K562 (cell line): Measurements from ENCODE around the gene B3GAT1. TPM values are rescaled to one million over a fixed set of nuclear protein-coding genes. Genes with fewer than 3 reads are reported as not detected.

ENCODE experiments used
- ATAC-seq: fragments of 200-7000 bp; cut with Tn5 transposase; 3 replicates; pipeline ENCODE4 v1.9.1; 2020; ENCODE audit warnings: moderate library complexity
- BruUV-seq: library from RNA; stranded (reverse); fragments of 400-500 nt; replicated peaks from 2 replicates; lab custom pipeline; 2021; lab: Mats Ljungman, UMichigan
- CTCF ChIA-PET: fragments of 300-600 bp; formaldehyde crosslinking; extraction: SDS; loops from one replicate; lab custom pipeline; 2021; ENCODE audit warnings: low intra/inter-chr PET ratio; lab: Yijun Ruan, JAX
- POLR2A ChIA-PET: fragments of 300-600, 350-650 bp; sonication (Branson Sonifier 250); formaldehyde crosslinking; extraction: SDS; loops from one replicate; lab custom pipeline; 2021; ENCODE audit warnings: antibody characterized with exemption, inconsistent platforms; lab: Yijun Ruan, JAX
- DNase-seq, 4 experiments: peaks; one replicate each; pipeline versions ENCODE4 v3.0.0 to v3.0.0-alpha.2; 2011 to 2018; ENCODE audit warnings: low spot score in 3 of 4, mixed read lengths in 3 of 4; ENCODE audit errors: extremely low read depth in 1 of 4
- FAIRE-seq: peaks from 2 replicates; lab custom pipeline; 2011; peaks lifted over from hg19 to GRCh38; lab: Jason Lieb, UNC
- H2AFZ ChIP-seq: 2 replicates; pipeline ENCODE4 v1.6.0; 2011; ENCODE audit warnings: low read depth, low read length, control low read depth, inconsistent platforms
- H3K27ac ChIP-seq: fragments of 200-600 bp; 3 replicates; pipeline ENCODE4 v1.8.0; 2011; ENCODE audit warnings: low read depth, mild to moderate bottlenecking, control low read depth, inconsistent platforms, low read length, moderate library complexity, mixed read lengths; ENCODE audit errors: extremely low read depth
- H3K27me3 ChIP-seq, 2 experiments: fragments of 300-600 bp in 1 of 2; 2 replicates in 1 of 2; 3 replicates in 1 of 2; pipeline versions ENCODE4 v1.6.0 to v1.8.0; 2011; ENCODE audit warnings: inconsistent platforms in 2 of 2, low read length in 2 of 2, mild to moderate bottlenecking in 1 of 2, mixed read lengths in 1 of 2, moderate library complexity in 1 of 2; ENCODE audit not compliant: control insufficient read depth in 2 of 2, insufficient read depth in 2 of 2
- H3K36me3 ChIP-seq: fragments of 300-600 bp; 3 replicates; pipeline ENCODE4 v1.8.0; 2011; ENCODE audit warnings: mild to moderate bottlenecking, low read length, inconsistent platforms; ENCODE audit not compliant: control insufficient read depth, insufficient read depth
- H3K4me1 ChIP-seq, 2 experiments: fragments of 200-600 bp in 1 of 2; replicated peaks in 1 of 2; 2 replicates in 1 of 2; 3 replicates in 1 of 2; pipeline versions ENCODE4 v1.5.1 to v1.8.0; 2011; ENCODE audit warnings: inconsistent platforms in 2 of 2, low read length in 2 of 2, mild to moderate bottlenecking in 1 of 2, mixed read lengths in 1 of 2, moderate library complexity in 1 of 2; ENCODE audit not compliant: control insufficient read depth in 2 of 2, insufficient read depth in 2 of 2
- H3K4me2 ChIP-seq: 2 replicates; pipeline ENCODE4 v1.6.1; 2011; ENCODE audit warnings: low read length, control low read depth, inconsistent platforms, mixed read lengths; ENCODE audit not compliant: insufficient read depth
- H3K4me3 ChIP-seq: fragments of 200-600 bp; sonication (generic), shearing (Covaris generic); 2 replicates; pipeline ENCODE4 v1.5.1; 2016; ENCODE audit warnings: control low read depth, inconsistent platforms
- H3K79me2 ChIP-seq: fragments of 200-600 bp; 3 replicates; pipeline ENCODE4 v1.8.0; 2011; ENCODE audit warnings: low read length, inconsistent platforms; ENCODE audit not compliant: control insufficient read depth, insufficient read depth
- H3K9ac ChIP-seq, 2 experiments: 2 replicates each; pipeline versions ENCODE4 v1.6.0 to v1.6.1; 2011; ENCODE audit warnings: low read depth in 2 of 2, low read length in 2 of 2, control low read depth in 1 of 2, inconsistent platforms in 1 of 2, mild to moderate bottlenecking in 1 of 2, mixed read lengths in 1 of 2; ENCODE audit not compliant: insufficient read depth in 1 of 2
- H3K9me1 ChIP-seq: one replicate; pipeline ENCODE4 v1.6.0; 2011; ENCODE audit warnings: inconsistent platforms, mild to moderate bottlenecking, low read length, moderate library complexity; ENCODE audit not compliant: control insufficient read depth, insufficient read depth
- H3K9me3 ChIP-seq: replicated peaks from 2 replicates; pipeline ENCODE4 v1.5.1; 2011; ENCODE audit warnings: low read depth, low read length, inconsistent platforms; ENCODE audit not compliant: control insufficient read depth, insufficient read depth
- H4K20me1 ChIP-seq: replicated peaks from 2 replicates; pipeline ENCODE4 v1.6.1; 2011; ENCODE audit warnings: low read length, inconsistent platforms, mixed read lengths; ENCODE audit not compliant: control insufficient read depth, insufficient read depth
- ARNT ChIP-seq, 2 experiments: fragments of 450-650 bp; IDR thresholded peaks; 2 replicates each; pipeline ENCODE4 v1.6.1; 2016; ENCODE audit warnings: mild to moderate bottlenecking in 1 of 2
- BHLHE40 ChIP-seq: IDR thresholded peaks from 2 replicates; pipeline ENCODE4 v1.6.1; 2011; ENCODE audit warnings: low read length, improper control_type of control experiment
- ETS1 ChIP-seq: conservative IDR thresholded peaks from 2 replicates; pipeline ENCODE4 v1.6.1; 2011; ENCODE audit warnings: low read depth, mild to moderate bottlenecking, low read length; ENCODE audit not compliant: control insufficient read depth
- HDGF ChIP-seq: fragments of 450-650 bp; IDR thresholded peaks from 2 replicates; pipeline ENCODE4 v1.6.1; 2016
- JUNB ChIP-seq: fragments of 450-650 bp; formaldehyde crosslinking; conservative IDR thresholded peaks from 2 replicates; pipeline ENCODE4 v1.4.0; 2020; ENCODE audit warnings: mild to moderate bottlenecking
- NFRKB ChIP-seq: fragments of 450-650 bp; IDR thresholded peaks from 2 replicates; pipeline ENCODE4 v1.6.1; 2016; ENCODE audit warnings: low read depth
- ZKSCAN1 ChIP-seq: fragments of 150-350 bp; IDR thresholded peaks from 2 replicates; pipeline ENCODE4 v1.6.1; 2016; ENCODE audit warnings: low read depth, low read length
- ZNF280B ChIP-seq: fragments of 250-450 bp; sonication (Bioruptor Pico); IDR thresholded peaks from 2 replicates; pipeline ENCODE4 v1.5.1; 2021; ENCODE audit warnings: mild to moderate bottlenecking
- ZNF639 ChIP-seq, 2 experiments: fragments of 200-800 bp in 1 of 2; sonication (Bioruptor generic) in 1 of 2; sonication (generic) in 1 of 2; formaldehyde crosslinking in 1 of 2; IDR thresholded peaks in 1 of 2; conservative IDR thresholded peaks in 1 of 2; 2 replicates each; pipeline versions ENCODE4 v1.5.0 to v1.6.1; 2016 to 2020; ENCODE audit warnings: missing compliant biosample characterization in 1 of 2, missing genetic modification characterization in 1 of 2, missing genetic modification reagents in 1 of 2
- ZNF766 ChIP-seq: fragments of 200-800 bp; sonication (Bioruptor generic); conservative IDR thresholded peaks from 2 replicates; pipeline ENCODE4 v1.6.1; 2016; ENCODE audit warnings: missing genetic modification characterization, missing compliant biosample characterization
- WGBS: fragments of 100-300 bp; shearing (Covaris generic); methylation state at CpG from one replicate; pipeline ENCODE4 v1.1.6; 2016; ENCODE audit warnings: low coverage, mixed read lengths; ENCODE audit not compliant: insufficient coverage; ENCODE audit errors: missing lambda C conversion rate; 5-methylcytosine and 5-hydroxymethylcytosine counted together
- in situ Hi-C: fragments of 300-500 bp; cut with MboI; formaldehyde crosslinking; loops from 4 replicates; pipeline ENCODE4 v1.15.0; 2018; ENCODE audit warnings: inconsistent platforms, mixed read lengths
- intact Hi-C: fragments of 100-400 bp; cut with micrococcal nuclease; formaldehyde crosslinking; loops from 2 replicates; pipeline ENCODE4 v1.14.2; 2022
- polyA plus RNA-seq, 8 experiments: library from polyadenylated mRNA; depleted of rRNA in 4 of 8; stranded (reverse) in 5 of 8; unstranded in 3 of 8; fragments of >200 nt; fragmentation: Nextera tagmentation in 2 of 8; fragmentation: Illumina TruSeq in 1 of 8; extraction: Ambion mirVana in 2 of 8; extraction: Trizol in 1 of 8; gene quantifications; 2 replicates each; pipeline versions ENCODE4 v1.2.1 to v1.2.3, GENCODE V29; 2011 to 2014; ENCODE audit warnings: inconsistent platforms in 1 of 8, missing spikeins in 1 of 8
- total RNA-seq, 7 experiments: library from RNA; depleted of rRNA in 6 of 7; stranded (reverse); fragments of >200 nt in 6 of 7; fragmentation: Illumina TruSeq in 2 of 7; extraction: Trizol in 2 of 7; gene quantifications; 2 replicates each; pipeline versions ENCODE4 v1.2.1 to v1.2.3, GENCODE V29; 2011 to 2021; ENCODE audit warnings: low replicate concordance in 1 of 7

The B3GAT1 gene
- total and polyA plus RNA-seq, 9 of the 15 experiments (the other 6 are each of a cell fraction or from before 2014, with no cell fraction given), result 0.01 to 0.53 (median 0.14) TPM; not detected in 1

- H3K4me3 ChIP-seq, result no peak overlapping the region
- no peaks in the 10 kb centered on the region for H3K79me2 ChIP-seq
- no peak overlapping the region for H2AFZ ChIP-seq
- no peaks in the 10 kb centered on the region for H3K9me3 ChIP-seq
- in situ Hi-C loops, result no loop called here
- H3K9ac ChIP-seq, result no peak overlapping the region
- TF ChIP-seq BHLHE40 (no peak), ETS1 (no peak), JUNB (CRISPR knock-in tag) (no peak), ZNF766 (no peak), ZNF639 (CRISPR knock-in tag; conservative IDR thresholded peaks at IDR 0.05 in 1 of 2, IDR thresholded peaks at IDR 0.05 in 1 of 2) (no peak), ZNF280B (CRISPR knock-in tag) (no peak), HDGF (no peak), ARNT (IDR thresholded peaks at IDR 0.05) (no peak), ZKSCAN1 (no peak), NFRKB (no peak)
- no peak overlapping the region for H3K27ac ChIP-seq
- FAIRE-seq, result no peak
- no TSS peak for BruUV-seq
- no peak overlapping the region for H3K4me2 ChIP-seq
- peaks cover 0 to 9% of the 10 kb centered on the region in 2 experiments; a peak in 1 of 5 replicates for H3K27me3 ChIP-seq
- no peak for ATAC-seq
- ChIA-PET POLR2A (interaction anchor here (1.8 kb wide), 1 partner anchor 17 kb away, joined by 4 read pairs; no protein-coding TSS in a partner anchor), CTCF (no interaction called here)
- no peaks in the 10 kb centered on the region for H4K20me1 ChIP-seq
- H3K9me1 ChIP-seq, result no peaks in the 10 kb centered on the region
- 2% methylated on average over 8 of the region's 10 CpGs for WGBS
- no peaks in the 10 kb centered on the region for H3K4me1 ChIP-seq
- DNase-seq, result no peak
- intact Hi-C loops, result no loop called here
- H3K36me3 ChIP-seq, result no peaks in the 10 kb centered on the region
Measured at GRCh38 chr11:134459246-134460061, 47.4 kb upstream of the B3GAT1 start.
